Cardiac fibroblast (primary cell): ENCODE measurements around the gene SLC9A7.

ENCODE experiments used
- DNase-seq, 2 donors: peaks; one replicate each; pipeline versions ENCODE4 v3.0.0 to v3.0.0-alpha.2; 2010; ENCODE audit warnings: low read depth in 2 of 2
- H3K4me3 ChIP-seq, 2 donors: replicated peaks in 1 of 2; 1 replicate in 1 of 2; 2 replicates in 1 of 2; pipeline ENCODE4 v1.5.1; 2011; ENCODE audit warnings: low read depth in 2 of 2, low read length in 2 of 2, mild to moderate bottlenecking in 2 of 2, moderate library complexity in 1 of 2
- CTCF ChIP-seq: IDR thresholded peaks from one replicate; pipeline ENCODE4 v1.5.1; 2011; ENCODE audit warnings: low read depth, mild to moderate bottlenecking, low read length, inconsistent platforms

Gene SLC9A7

GRCh38 chrX:46549914-46550313, 209.0 kb downstream of the SLC9A7 start:
- no peak overlapping the region for H3K4me3 ChIP-seq
- no peak for TF ChIP-seq CTCF
- DNase-seq, result no peak
